MM.1S (cell line): ENCODE data around the gene SLC24A3.

ENCODE experiments used
- DNase-seq: peaks from one replicate; pipeline ENCODE4 v3.0.0-alpha.2; 2015
- H2AFZ ChIP-seq: fragments of 300-600 bp; sonication (generic); 2 replicates; pipeline ENCODE4 v1.6.0; 2016; ENCODE audit warnings: antibody characterized with exemption, low read length
- H3F3A ChIP-seq: fragments of 300-600 bp; sonication (generic); 2 replicates; pipeline ENCODE4 v1.6.1; 2016; ENCODE audit warnings: mild to moderate bottlenecking, antibody characterized with exemption, low read length, moderate library complexity, mixed read lengths; ENCODE audit not compliant: insufficient read depth
- H3K27ac ChIP-seq: fragments of 300-600 bp; sonication (generic); 2 replicates; pipeline ENCODE4 v1.5.1; 2016; ENCODE audit warnings: mild to moderate bottlenecking, low read length
- H3K27me3 ChIP-seq: fragments of 300-600 bp; sonication (generic); replicated peaks from 2 replicates; pipeline ENCODE4 v1.6.0; 2016; ENCODE audit warnings: low read length; ENCODE audit not compliant: insufficient read depth
- H3K36me3 ChIP-seq: fragments of 300-600 bp; sonication (generic); replicated peaks from 2 replicates; pipeline ENCODE4 v1.6.1; 2016; ENCODE audit warnings: mild to moderate bottlenecking, low read length, mixed read lengths; ENCODE audit not compliant: insufficient read depth
- H3K4me1 ChIP-seq: fragments of 300-600 bp; sonication (generic); 2 replicates; pipeline ENCODE4 v1.6.1; 2016; ENCODE audit warnings: low read length, mixed read lengths
- H3K4me2 ChIP-seq: fragments of 300-600 bp; sonication (generic); 2 replicates; pipeline ENCODE4 v1.6.0; 2016; ENCODE audit warnings: low read depth, low read length
- H3K4me3 ChIP-seq: fragments of 300-600 bp; sonication (generic); 2 replicates; pipeline ENCODE4 v1.5.1; 2016; ENCODE audit warnings: low read length, mixed read lengths
- H3K79me2 ChIP-seq: fragments of 300-600 bp; sonication (generic); 2 replicates; pipeline ENCODE4 v1.6.1; 2016; ENCODE audit warnings: mixed run types, low read length, mixed read lengths
- H3K9ac ChIP-seq: fragments of 300-600 bp; sonication (generic); 2 replicates; pipeline ENCODE4 v1.6.1; 2016; ENCODE audit warnings: low read length, mixed read lengths
- H3K9me2 ChIP-seq: fragments of 300-600 bp; sonication (generic); replicated peaks from 2 replicates; pipeline ENCODE4 v1.6.1; 2016; ENCODE audit warnings: mild to moderate bottlenecking, low read length, mixed read lengths; ENCODE audit not compliant: insufficient read depth
- H3K9me3 ChIP-seq: fragments of 300-600 bp; sonication (generic); replicated peaks from 2 replicates; pipeline ENCODE4 v1.6.1; 2016; ENCODE audit warnings: mild to moderate bottlenecking, low read length, mixed read lengths; ENCODE audit not compliant: insufficient read depth
- H4K20me1 ChIP-seq: fragments of 300-600 bp; sonication (generic); 2 replicates; pipeline ENCODE4 v1.6.1; 2016; ENCODE audit warnings: mild to moderate bottlenecking, low read length, moderate library complexity, mixed read lengths; ENCODE audit not compliant: insufficient read depth
- EZH2 ChIP-seq: fragments of 300-600 bp; sonication (generic); optimal IDR thresholded peaks from 2 replicates; pipeline ENCODE3; 2017; ENCODE audit warnings: low read depth, mild to moderate bottlenecking, antibody characterized with exemption, low read length, mixed read lengths
- EZH2phosphoT487 ChIP-seq: fragments of 300-600 bp; sonication (generic); IDR thresholded peaks from 2 replicates; pipeline ENCODE4 v1.6.1; 2018; ENCODE audit warnings: antibody characterized with exemption, low read length
- TF ChIP-seq, protein P1 (sequence below): fragments of 300-600 bp; sonication (generic); IDR thresholded peaks from 2 replicates; pipeline ENCODE4 v1.5.1; 2016; ENCODE audit warnings: antibody characterized with exemption, low read length, mixed read lengths

SLC24A3 gene

GRCh38 chr20:19317237-19318069 is 105.0 kb downstream of the SLC24A3 start:
- peak overlapping the region; percentile 33; the same call in 1 of the 2 replicates for H3K4me3 ChIP-seq
- H4K20me1 ChIP-seq = no peaks in the 10 kb centered on the region
- no peaks in the 10 kb centered on the region for H3K9me2 ChIP-seq
- H3K4me2 ChIP-seq = peak overlapping the region; percentile 77
- peak overlapping the region; percentile 29; the same call in 1 of the 2 replicates for H3K9ac ChIP-seq
- H3K4me1 ChIP-seq = peaks cover 13% of the 10 kb centered on the region
- H3F3A ChIP-seq = no peaks in the 10 kb centered on the region; the same call in 1 of the 2 replicates
- DNase-seq = peak; percentile 69
- H3K27ac ChIP-seq = peak overlapping the region; percentile 60; the same call in 1 of the 2 replicates
- H3K36me3 ChIP-seq = no peaks in the 10 kb centered on the region
- peak overlapping the region; percentile 67 for H2AFZ ChIP-seq
- H3K79me2 ChIP-seq = no peaks in the 10 kb centered on the region
- H3K27me3 ChIP-seq = no peaks in the 10 kb centered on the region
- no peaks in the 10 kb centered on the region for H3K9me3 ChIP-seq
- TF ChIP-seq EZH2phosphoT487 = no peak
- TF ChIP-seq EZH2 = no peak
- TF ChIP-seq, protein P1, sequence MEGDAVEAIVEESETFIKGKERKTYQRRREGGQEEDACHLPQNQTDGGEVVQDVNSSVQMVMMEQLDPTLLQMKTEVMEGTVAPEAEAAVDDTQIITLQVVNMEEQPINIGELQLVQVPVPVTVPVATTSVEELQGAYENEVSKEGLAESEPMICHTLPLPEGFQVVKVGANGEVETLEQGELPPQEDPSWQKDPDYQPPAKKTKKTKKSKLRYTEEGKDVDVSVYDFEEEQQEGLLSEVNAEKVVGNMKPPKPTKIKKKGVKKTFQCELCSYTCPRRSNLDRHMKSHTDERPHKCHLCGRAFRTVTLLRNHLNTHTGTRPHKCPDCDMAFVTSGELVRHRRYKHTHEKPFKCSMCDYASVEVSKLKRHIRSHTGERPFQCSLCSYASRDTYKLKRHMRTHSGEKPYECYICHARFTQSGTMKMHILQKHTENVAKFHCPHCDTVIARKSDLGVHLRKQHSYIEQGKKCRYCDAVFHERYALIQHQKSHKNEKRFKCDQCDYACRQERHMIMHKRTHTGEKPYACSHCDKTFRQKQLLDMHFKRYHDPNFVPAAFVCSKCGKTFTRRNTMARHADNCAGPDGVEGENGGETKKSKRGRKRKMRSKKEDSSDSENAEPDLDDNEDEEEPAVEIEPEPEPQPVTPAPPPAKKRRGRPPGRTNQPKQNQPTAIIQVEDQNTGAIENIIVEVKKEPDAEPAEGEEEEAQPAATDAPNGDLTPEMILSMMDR = no peak

DNA sequence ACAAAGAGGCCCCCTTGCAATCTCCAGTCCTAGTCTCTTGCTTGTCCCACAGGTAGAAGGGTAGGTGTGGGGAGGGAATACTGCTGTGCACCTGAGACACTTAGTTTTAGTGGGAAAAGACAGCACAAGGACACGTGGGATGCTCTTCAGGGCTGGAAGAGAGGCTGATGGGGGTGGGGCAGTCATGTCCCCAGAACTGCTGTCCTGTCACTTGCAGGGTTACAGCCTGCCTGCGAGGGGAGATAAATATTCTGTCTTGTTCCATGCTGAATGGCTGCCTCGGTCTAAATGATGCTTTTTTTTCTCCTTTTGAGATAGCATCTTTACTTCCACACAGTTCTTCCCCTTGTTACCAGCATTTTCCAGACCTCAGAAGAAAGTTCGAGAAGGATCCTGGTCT is 106.2 kb downstream of the SLC24A3 start:
- H3K36me3 ChIP-seq = no peaks in the 10 kb centered on the region

GRCh38 chr20:19320005-19320404 is 107.6 kb downstream of the SLC24A3 start:
- Histone ChIP-seq H3K9me2 (no peaks in the 10 kb centered on the region), H3F3A (no peaks in the 10 kb centered on the region; the same call in 1 of the 2 replicates), H3K4me3 (no peak overlapping the region), H3K4me1 (peaks cover 13% of the 10 kb centered on the region), H3K27me3 (no peaks in the 10 kb centered on the region), H4K20me1 (no peaks in the 10 kb centered on the region), H3K4me2 (no peak overlapping the region), H2AFZ (no peak overlapping the region), H3K9me3 (no peaks in the 10 kb centered on the region), H3K27ac (no peak overlapping the region), H3K36me3 (no peaks in the 10 kb centered on the region), H3K9ac (no peak overlapping the region), H3K79me2 (no peaks in the 10 kb centered on the region)
- no peak for DNase-seq
- no peak for TF ChIP-seq EZH2
- TF ChIP-seq, protein P1 = no peak
- TF ChIP-seq EZH2phosphoT487 = no peak

More for the DNA sequence above, 106.2 kb downstream of the SLC24A3 start:
- H3K27ac ChIP-seq = no peak overlapping the region
- no peaks in the 10 kb centered on the region for H3K9me3 ChIP-seq
- H3K4me1 ChIP-seq = peaks cover 13% of the 10 kb centered on the region
- H3K4me3 ChIP-seq = no peak overlapping the region
- no peaks in the 10 kb centered on the region for H3K79me2 ChIP-seq
- H3K27me3 ChIP-seq = no peaks in the 10 kb centered on the region
- no peak for DNase-seq
- no peaks in the 10 kb centered on the region for H4K20me1 ChIP-seq
- no peaks in the 10 kb centered on the region; the same call in 1 of the 2 replicates for H3F3A ChIP-seq
- no peak overlapping the region for H2AFZ ChIP-seq
- TF ChIP-seq EZH2 = no peak
- no peak for TF ChIP-seq EZH2phosphoT487
- TF ChIP-seq, protein P1 = no peak
- H3K4me2 ChIP-seq = no peak overlapping the region
- H3K9ac ChIP-seq = no peak overlapping the region
- H3K9me2 ChIP-seq = no peaks in the 10 kb centered on the region
